ENCODE data around the gene EEA1.
"Not testable (repeated sequence)": the region's sequence is repeated elsewhere in the genome, so short reads cannot be mapped to it uniquely, and the experiment has no call there.

EEA1 gene

DNA sequence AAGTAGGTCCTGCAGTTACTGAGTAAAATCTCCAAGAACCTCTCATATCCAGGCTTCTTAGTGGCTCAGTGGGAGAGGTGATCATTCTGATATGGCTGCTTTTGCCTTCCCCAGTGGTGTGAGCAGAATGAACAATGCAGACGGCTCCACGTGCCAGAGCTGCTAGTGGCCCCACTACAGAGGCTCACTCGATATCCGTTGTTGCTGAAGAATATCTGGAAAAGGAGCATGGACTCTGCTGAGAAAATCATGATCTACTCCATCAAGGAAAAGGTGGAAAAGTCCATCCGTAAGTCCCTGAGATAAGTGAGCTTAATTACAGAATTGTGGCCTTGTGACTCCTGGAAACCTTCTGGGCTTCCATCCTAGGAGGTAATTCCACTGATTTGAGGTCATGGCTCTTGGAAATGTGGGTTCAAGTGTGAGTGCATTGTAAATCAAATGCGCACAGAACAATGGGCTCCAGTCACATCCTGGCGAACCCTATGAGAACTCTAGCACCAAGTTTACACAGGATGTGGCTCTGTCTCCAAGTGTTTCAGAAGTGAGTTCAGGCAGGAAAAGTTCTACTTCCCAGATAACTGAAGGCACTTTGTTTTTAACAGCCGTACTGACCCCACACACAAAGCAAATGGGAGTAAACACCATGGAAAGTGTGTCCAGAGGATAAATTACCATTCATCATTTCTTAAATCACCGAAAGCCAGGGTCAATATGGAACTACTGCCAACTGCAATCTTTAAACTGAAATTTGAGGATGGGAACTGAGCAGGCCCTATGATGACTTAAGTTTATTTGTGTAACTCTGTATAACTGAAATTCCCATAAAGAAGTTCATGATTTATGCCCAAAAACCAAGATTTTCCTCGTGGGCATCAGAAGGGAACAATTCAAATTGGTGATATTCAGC, 174.9 kb downstream of the EEA1 start:
- no peak overlapping the region for H2AFZ ChIP-seq (ENCODE audit: low read length, unreplicated experiment)
- H3K4me1 ChIP-seq (ENCODE audit: control insufficient read depth, insufficient read depth, low read length, unreplicated experiment): peaks cover under 1% of the 10 kb centered on the region
- no peak overlapping the region for H3K4me3 ChIP-seq (ENCODE audit: low read depth, low read length)
- no peaks in the 10 kb centered on the region for H3K79me2 ChIP-seq (ENCODE audit: control insufficient read depth, insufficient read depth, low read length, unreplicated experiment)
- no peak overlapping the region for H3K27ac ChIP-seq (ENCODE audit: low read depth, low read length)
- H3K36me3 ChIP-seq (ENCODE audit: insufficient read depth, low read length): no peaks in the 10 kb centered on the region
- no peaks in the 10 kb centered on the region for H3K27me3 ChIP-seq (ENCODE audit: insufficient read depth, low read length)

GRCh38 chr12:92749691-92750090, 179.4 kb downstream of the EEA1 start:
- peaks cover 27% of the 10 kb centered on the region for H3K4me1 ChIP-seq (ENCODE audit: control insufficient read depth, insufficient read depth, low read length, unreplicated experiment)
- H3K4me3 ChIP-seq (ENCODE audit: low read depth, low read length); H3K27me3 ChIP-seq (ENCODE audit: insufficient read depth, low read length); H3K36me3 ChIP-seq (ENCODE audit: insufficient read depth, low read length); H3K27ac ChIP-seq (ENCODE audit: low read depth, low read length); H3K79me2 ChIP-seq (ENCODE audit: control insufficient read depth, insufficient read depth, low read length, unreplicated experiment); H2AFZ ChIP-seq (ENCODE audit: low read length, unreplicated experiment): not testable (repeated sequence)

DNA sequence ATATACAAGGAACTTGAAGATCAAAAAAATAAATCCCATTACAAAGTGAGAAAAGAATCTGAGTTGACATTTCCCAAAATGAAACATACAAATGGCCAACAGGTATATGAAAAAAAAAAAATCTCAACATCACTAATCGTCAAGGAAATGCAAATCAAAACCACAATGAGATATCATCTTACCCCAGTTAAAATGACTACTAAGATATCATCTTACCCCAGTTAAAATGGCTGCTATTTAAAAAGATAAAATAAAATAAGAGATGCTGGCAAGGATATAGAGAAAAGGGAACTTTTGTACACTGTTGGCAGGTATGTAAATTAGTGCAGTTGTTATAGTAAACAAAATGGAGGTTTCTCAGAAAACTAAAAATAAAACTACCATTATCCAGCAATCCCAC, 181.9 kb downstream of the EEA1 start:
- Histone ChIP-seq H3K36me3 (ENCODE audit: insufficient read depth, low read length) (no peaks in the 10 kb centered on the region), H2AFZ (ENCODE audit: low read length, unreplicated experiment) (peak overlapping the region; percentile 57)

GRCh38 chr12:92745856-92746550, 183.1 kb downstream of the EEA1 start:
- H2AFZ ChIP-seq (ENCODE audit: low read length, unreplicated experiment): peak overlapping the region; percentile 33
- no peaks in the 10 kb centered on the region for H3K27me3 ChIP-seq (ENCODE audit: insufficient read depth, low read length)
- peak overlapping the region; percentile 90 for H3K27ac ChIP-seq (ENCODE audit: low read depth, low read length)
- H3K4me1 ChIP-seq (ENCODE audit: control insufficient read depth, insufficient read depth, low read length, unreplicated experiment): peaks cover 27% of the 10 kb centered on the region
- H3K4me3 ChIP-seq (ENCODE audit: low read depth, low read length): peak overlapping the region; percentile 16; the same call in 1 of the 2 replicates
- H3K79me2 ChIP-seq (ENCODE audit: control insufficient read depth, insufficient read depth, low read length, unreplicated experiment): no peaks in the 10 kb centered on the region
- no peaks in the 10 kb centered on the region for H3K36me3 ChIP-seq (ENCODE audit: insufficient read depth, low read length)

More for the DNA sequence above, 181.9 kb downstream of the EEA1 start:
- Histone ChIP-seq H3K27me3 (ENCODE audit: insufficient read depth, low read length) (no peaks in the 10 kb centered on the region), H3K4me3 (ENCODE audit: low read depth, low read length) (no peak overlapping the region), H3K27ac (ENCODE audit: low read depth, low read length) (peak overlapping the region; percentile 90), H3K79me2 (ENCODE audit: control insufficient read depth, insufficient read depth, low read length, unreplicated experiment) (no peaks in the 10 kb centered on the region), H3K4me1 (ENCODE audit: control insufficient read depth, insufficient read depth, low read length, unreplicated experiment) (peaks cover 27% of the 10 kb centered on the region)

GRCh38 chr12:92743026-92743425, 186.1 kb downstream of the EEA1 start:
- H3K36me3 ChIP-seq (ENCODE audit: insufficient read depth, low read length): no peaks in the 10 kb centered on the region
- H3K79me2 ChIP-seq (ENCODE audit: control insufficient read depth, insufficient read depth, low read length, unreplicated experiment): no peaks in the 10 kb centered on the region
- H3K27ac ChIP-seq (ENCODE audit: low read depth, low read length): no peak overlapping the region
- H3K4me1 ChIP-seq (ENCODE audit: control insufficient read depth, insufficient read depth, low read length, unreplicated experiment): peaks cover 27% of the 10 kb centered on the region
- H2AFZ ChIP-seq (ENCODE audit: low read length, unreplicated experiment): no peak overlapping the region
- H3K27me3 ChIP-seq (ENCODE audit: insufficient read depth, low read length): no peaks in the 10 kb centered on the region
- H3K4me3 ChIP-seq (ENCODE audit: low read depth, low read length): no peak overlapping the region

DNA sequence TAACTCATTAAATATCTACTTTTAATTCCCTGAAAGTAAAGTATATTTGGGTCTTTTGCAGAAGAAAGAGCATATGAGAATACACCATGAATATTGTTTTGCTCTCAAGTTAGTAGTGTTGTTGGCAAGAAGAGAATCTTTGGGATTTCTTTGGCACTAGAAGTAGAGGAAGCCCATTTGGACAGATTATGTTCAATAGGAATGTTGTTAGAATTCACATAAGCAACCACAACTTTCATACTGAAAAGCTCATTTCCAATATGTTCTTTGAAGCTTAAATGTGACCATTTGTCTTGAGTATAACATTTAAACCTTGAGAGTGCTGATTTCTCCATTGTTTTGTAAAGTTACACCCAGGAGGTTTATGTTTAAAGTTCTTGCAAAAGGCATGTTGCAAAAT, 188.7 kb downstream of the EEA1 start:
- Histone ChIP-seq H3K4me3 (ENCODE audit: low read depth, low read length) (no peak overlapping the region), H3K79me2 (ENCODE audit: control insufficient read depth, insufficient read depth, low read length, unreplicated experiment) (no peaks in the 10 kb centered on the region), H2AFZ (ENCODE audit: low read length, unreplicated experiment) (no peak overlapping the region), H3K27ac (ENCODE audit: low read depth, low read length) (no peak overlapping the region), H3K36me3 (ENCODE audit: insufficient read depth, low read length) (no peaks in the 10 kb centered on the region), H3K27me3 (ENCODE audit: insufficient read depth, low read length) (no peaks in the 10 kb centered on the region), H3K4me1 (ENCODE audit: control insufficient read depth, insufficient read depth, low read length, unreplicated experiment) (peaks cover 13% of the 10 kb centered on the region)

GRCh38 chr12:92739113-92739512, 190.0 kb downstream of the EEA1 start:
- H3K36me3 ChIP-seq (ENCODE audit: insufficient read depth, low read length): no peaks in the 10 kb centered on the region
- H3K4me3 ChIP-seq (ENCODE audit: low read depth, low read length): no peak overlapping the region
- H2AFZ ChIP-seq (ENCODE audit: low read length, unreplicated experiment): no peak overlapping the region
- no peaks in the 10 kb centered on the region for H3K79me2 ChIP-seq (ENCODE audit: control insufficient read depth, insufficient read depth, low read length, unreplicated experiment)
- H3K4me1 ChIP-seq (ENCODE audit: control insufficient read depth, insufficient read depth, low read length, unreplicated experiment): peaks cover 17% of the 10 kb centered on the region
- H3K27ac ChIP-seq (ENCODE audit: low read depth, low read length): no peak overlapping the region
- no peaks in the 10 kb centered on the region for H3K27me3 ChIP-seq (ENCODE audit: insufficient read depth, low read length)

GRCh38 chr12:92737855-92738850, 190.9 kb downstream of the EEA1 start:
- Histone ChIP-seq H3K79me2 (ENCODE audit: control insufficient read depth, insufficient read depth, low read length, unreplicated experiment) (no peaks in the 10 kb centered on the region), H3K4me3 (ENCODE audit: low read depth, low read length) (no peak overlapping the region), H2AFZ (ENCODE audit: low read length, unreplicated experiment) (no peak overlapping the region), H3K27ac (ENCODE audit: low read depth, low read length) (no peak overlapping the region), H3K4me1 (ENCODE audit: control insufficient read depth, insufficient read depth, low read length, unreplicated experiment) (peaks cover 17% of the 10 kb centered on the region), H3K27me3 (ENCODE audit: insufficient read depth, low read length) (no peaks in the 10 kb centered on the region), H3K36me3 (ENCODE audit: insufficient read depth, low read length) (no peaks in the 10 kb centered on the region)

- Histone ChIP-seq H3K79me2 (ENCODE audit: control insufficient read depth, insufficient read depth, low read length, unreplicated experiment) (no peaks in the 10 kb centered on the region), H3K4me1 (ENCODE audit: control insufficient read depth, insufficient read depth, low read length, unreplicated experiment) (peaks cover 17% of the 10 kb centered on the region), H2AFZ (ENCODE audit: low read length, unreplicated experiment) (no peak overlapping the region), H3K27ac (ENCODE audit: low read depth, low read length) (no peak overlapping the region), H3K36me3 (ENCODE audit: insufficient read depth, low read length) (no peaks in the 10 kb centered on the region), H3K27me3 (ENCODE audit: insufficient read depth, low read length) (no peaks in the 10 kb centered on the region), H3K4me3 (ENCODE audit: low read depth, low read length) (no peak overlapping the region)
Measured at GRCh38 chr12:92736605-92737004, 192.5 kb downstream of the EEA1 start.

GRCh38 chr12:92735131-92735721, 193.9 kb downstream of the EEA1 start:
- no peaks in the 10 kb centered on the region for H3K27me3 ChIP-seq (ENCODE audit: insufficient read depth, low read length)

More at GRCh38 chr12:92735131-92735721, 193.9 kb downstream of the EEA1 start:
- H3K36me3 ChIP-seq (ENCODE audit: insufficient read depth, low read length): no peaks in the 10 kb centered on the region
- no peaks in the 10 kb centered on the region for H3K79me2 ChIP-seq (ENCODE audit: control insufficient read depth, insufficient read depth, low read length, unreplicated experiment)
- H3K4me1 ChIP-seq (ENCODE audit: control insufficient read depth, insufficient read depth, low read length, unreplicated experiment): peaks cover 17% of the 10 kb centered on the region
- peak overlapping the region; percentile 27 for H2AFZ ChIP-seq (ENCODE audit: low read length, unreplicated experiment)
- peak overlapping the region; percentile 96 for H3K27ac ChIP-seq (ENCODE audit: low read depth, low read length)
- peak overlapping the region; percentile 57 for H3K4me3 ChIP-seq (ENCODE audit: low read depth, low read length)

Data from ACC112 (cell line).